Activated naive CD4-positive, alpha-beta T cell treated with anti-CD3 and anti-CD28 coated beads, Interleukin-2, amount 50 U/mL, for 16 hours (primary cell): ENCODE measurements around the gene BTF3L4.
"Not testable (repeated sequence)": the region's sequence is repeated elsewhere in the genome, so short reads cannot be mapped to it uniquely, and the experiment has no call there.

Source experiments
- DNase-seq: peaks from one replicate; pipeline ENCODE4 v3.0.0-alpha.2; 2020

BTF3L4 gene

DNA sequence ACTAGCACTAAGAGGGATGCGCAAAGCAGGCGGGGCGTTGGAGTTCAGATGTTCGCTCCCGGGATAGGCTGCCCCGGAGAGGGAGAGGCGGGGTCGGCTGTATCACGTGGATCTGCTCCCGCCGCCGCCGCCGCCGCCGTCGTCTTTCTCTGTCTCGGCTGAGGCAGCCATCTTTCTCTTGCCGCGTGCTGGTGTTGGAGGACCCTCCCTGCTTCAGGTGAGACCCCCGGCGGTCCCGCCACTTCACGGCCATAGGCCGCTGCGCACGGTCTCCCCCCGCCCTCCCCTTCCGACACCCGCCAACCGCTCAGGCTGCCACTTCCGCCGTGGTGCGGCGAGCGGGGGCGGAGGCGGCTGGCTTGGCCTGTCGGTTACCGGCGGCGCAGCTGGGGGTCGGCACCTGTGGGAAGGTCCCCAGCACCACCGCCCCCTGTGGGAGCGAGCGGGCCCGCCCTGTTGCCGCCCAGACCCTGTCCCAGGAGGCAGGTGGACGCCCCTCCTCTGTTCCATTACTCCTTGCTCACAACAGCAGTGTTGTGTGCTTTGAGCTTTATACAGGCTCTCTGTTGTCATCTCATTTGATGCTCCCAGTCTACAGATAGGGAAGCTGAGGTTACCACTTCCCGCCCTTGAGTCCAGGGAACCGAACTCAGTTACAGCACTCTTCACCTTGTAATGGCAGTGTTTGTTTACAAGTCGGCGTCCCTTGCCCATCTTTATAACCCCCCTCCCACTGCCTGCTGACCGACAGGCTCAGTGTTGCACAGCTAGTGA lies at the start of gene BTF3L4:
Gene BTF3L4 (plus strand): TSS at position 133 of the 774 bp plus-strand sequence. CDS start 3,553 bp downstream, outside the sequence.
- DNase-seq, result peak; percentile 95

DNA sequence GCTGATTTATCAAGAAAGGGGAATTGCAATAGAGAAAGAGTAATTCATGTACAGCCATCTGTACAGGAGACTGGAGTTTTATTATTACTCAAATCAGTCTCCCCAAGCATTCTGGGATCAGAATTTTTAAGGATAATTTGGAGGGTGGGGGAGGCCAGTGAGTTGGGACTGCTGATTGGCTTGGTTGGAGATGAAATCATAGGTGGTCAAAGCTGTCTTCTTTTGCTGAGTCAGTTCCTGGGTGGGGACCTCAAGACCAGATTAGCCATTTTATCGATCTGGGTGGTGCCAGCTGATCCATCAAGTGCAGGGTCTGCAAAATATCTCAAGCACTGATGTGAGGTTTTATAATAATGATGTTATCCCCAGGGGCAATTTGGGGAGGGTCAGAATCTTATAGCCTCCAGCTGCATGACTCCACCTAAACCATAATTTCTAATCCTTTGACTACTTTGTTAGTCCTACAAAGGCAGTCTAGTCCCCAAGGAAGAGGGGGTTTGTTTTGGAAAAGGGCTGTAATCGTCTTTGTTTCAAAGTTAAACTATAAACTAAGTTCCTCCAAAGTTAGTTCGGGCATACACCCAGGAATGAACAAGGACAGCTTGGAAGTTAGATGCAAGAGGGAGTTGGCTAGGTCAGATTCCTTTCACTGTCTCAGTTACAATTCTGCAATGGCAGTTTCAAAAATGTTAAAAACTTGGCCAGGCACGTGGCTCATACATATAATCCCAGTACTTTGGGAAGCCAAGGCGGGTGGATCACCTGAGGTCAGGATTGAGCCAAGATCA lies 48.7 kb upstream of the BTF3L4 start:
- no peak for DNase-seq

DNA sequence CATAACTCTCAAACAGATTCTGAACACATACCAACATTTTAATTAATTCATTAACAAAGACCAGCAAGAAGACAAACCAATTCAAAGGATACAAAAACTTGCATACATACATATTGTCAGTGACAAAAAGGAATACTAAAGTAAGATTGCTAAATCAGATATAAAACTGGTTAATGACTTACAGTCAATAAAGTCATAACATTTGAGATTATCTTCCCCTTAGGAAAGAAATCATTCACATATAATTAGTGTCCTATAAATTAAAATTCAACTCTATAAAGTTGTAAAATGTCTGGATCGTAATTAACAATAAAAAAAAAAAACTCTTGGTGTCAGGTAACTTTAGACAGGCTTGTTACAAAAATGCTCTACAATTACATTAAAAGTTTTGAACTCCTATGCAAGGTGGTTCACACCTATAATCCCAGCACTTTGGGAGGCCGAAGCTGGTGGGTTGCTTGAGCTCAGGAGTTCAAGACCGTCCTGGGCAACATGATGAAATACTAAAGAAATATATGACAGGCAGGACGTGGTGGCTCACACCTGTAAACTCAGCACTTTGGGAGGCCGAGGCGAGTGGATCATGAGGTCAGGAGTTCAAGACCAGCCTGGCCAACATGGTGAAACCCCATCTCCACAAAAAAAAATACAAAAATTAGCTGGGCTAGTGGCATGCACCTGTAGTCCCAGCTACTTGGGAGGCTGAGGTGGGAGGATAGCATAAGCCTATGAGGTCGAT lies 47.9 kb upstream of the BTF3L4 start:
- no peak for DNase-seq

DNA sequence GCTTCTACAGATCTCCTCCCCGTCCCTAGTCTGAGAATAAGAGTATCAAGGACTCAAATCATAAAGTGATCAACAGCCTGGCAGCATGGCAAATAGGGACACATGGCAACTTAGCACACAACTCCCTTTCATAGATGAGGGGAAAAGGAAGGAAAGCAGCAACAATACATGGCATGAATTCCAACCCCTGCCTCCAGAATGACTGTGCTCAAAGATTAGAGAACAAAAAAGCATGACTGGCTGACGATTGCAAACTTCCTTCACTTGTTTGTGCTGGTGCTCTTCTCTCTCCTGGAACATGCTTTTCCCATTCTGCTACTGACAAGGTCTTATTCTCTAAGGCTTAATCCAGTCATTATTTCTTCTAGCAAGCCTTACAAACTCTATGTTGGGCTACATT lies 34.0 kb upstream of the BTF3L4 start:
- no peak for DNase-seq

DNA sequence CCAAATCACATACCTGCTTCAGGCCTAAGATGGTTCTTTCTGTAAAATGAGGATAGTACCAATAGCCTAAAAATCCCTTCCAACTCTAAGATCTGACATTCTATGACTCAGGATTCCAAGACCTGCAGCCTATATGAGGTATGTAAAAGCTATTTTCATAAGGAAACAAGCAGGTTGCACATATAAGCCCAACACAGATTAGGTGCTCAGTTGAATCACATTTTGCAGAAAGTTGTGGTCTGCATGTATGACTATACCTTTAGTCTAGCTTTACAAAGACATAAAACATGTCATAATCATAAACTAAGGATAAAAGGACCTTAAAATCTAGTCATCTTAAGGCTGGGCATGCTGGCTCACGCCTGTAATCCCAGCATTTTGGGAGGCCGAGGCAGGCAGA lies 29.8 kb upstream of the BTF3L4 start:
- DNase-seq, result no peak

DNA sequence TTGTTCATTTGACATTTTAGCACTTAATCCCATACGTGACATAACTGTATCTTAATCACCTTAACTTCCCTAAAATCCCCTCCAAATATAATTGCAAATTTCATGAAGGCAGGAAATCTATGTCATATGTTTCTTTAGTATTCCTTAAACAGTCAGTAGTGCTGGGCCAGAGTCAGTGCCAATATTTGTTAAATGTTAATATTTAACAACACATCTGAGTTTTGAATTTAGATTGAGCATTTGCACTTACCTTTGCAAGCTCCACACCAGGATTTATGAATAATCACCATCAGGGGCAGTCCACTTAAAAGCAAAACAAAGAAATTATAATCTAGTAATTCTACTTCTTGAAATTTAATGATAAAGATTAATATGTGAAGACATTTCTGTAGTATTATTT lies 27.8 kb upstream of the BTF3L4 start:
- DNase-seq, result no peak

DNA sequence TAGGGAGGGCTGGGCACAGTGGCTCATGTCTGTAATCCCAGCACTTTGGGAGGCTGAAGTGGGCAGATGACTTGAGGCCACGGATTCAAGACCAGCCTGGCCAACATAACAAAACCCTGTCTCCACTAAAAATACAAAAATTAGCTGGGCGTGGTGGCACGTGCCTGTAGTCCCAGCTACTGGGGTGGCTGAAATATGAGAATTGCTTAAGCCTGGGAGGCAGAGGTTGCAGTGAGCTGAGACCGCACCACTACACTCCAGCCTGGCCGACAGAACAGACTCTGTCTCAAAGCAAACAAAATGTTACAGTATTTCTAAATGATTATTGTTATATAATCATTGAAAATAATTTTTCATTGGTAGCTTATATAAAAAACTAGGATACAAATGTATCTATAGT lies 27.3 kb upstream of the BTF3L4 start:
- not testable (repeated sequence) for DNase-seq

DNA sequence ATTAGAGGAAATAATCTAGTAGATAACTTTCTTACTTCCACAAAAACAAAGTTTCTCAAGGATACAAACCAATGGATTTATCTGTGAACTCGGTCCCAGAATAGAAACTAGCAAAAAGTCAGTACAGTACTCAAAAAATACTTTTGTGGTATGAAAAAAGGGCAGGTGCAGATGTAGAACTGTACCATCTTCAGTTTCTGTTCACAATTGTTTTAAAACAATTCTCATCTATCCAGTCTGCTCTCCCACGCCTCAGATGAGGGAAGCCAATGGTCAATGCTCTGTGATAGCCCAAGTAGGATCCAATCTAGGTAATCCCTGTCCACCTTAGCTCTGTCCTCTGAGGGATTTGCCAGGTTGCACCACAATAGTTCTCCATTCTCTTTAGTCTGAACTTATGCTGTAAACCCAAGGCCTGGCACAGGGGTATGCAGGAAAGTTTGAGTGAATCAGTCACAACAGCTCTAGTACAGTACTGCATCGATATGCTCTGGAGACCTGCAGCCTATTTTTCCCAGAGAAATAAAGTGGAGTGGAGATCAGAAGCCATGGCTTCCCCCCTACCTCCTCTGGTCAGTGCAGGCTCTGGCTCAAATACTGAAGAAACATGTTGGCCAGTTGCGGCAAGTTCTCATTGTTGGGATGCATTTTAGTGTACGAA lies 23.8 kb upstream of the BTF3L4 start:
- no peak for DNase-seq

DNA sequence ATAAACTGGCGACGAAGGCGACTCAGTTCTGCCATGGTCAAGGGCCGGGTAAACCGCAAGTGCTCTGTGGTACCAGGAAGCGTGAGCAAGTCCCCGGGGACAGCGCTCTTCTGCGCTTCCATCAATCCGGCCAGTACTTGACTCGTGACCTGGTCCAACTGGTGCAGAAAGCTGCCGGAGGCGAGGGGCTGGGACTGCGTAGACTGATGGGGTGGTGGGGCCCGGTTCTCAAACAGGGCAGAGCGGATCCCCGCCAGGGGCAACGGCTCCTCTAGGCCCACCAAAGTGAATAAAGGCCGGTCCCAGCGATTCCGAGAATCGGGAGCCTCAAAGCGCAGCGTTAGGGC lies 23.3 kb upstream of the BTF3L4 start:
- no peak for DNase-seq

DNA sequence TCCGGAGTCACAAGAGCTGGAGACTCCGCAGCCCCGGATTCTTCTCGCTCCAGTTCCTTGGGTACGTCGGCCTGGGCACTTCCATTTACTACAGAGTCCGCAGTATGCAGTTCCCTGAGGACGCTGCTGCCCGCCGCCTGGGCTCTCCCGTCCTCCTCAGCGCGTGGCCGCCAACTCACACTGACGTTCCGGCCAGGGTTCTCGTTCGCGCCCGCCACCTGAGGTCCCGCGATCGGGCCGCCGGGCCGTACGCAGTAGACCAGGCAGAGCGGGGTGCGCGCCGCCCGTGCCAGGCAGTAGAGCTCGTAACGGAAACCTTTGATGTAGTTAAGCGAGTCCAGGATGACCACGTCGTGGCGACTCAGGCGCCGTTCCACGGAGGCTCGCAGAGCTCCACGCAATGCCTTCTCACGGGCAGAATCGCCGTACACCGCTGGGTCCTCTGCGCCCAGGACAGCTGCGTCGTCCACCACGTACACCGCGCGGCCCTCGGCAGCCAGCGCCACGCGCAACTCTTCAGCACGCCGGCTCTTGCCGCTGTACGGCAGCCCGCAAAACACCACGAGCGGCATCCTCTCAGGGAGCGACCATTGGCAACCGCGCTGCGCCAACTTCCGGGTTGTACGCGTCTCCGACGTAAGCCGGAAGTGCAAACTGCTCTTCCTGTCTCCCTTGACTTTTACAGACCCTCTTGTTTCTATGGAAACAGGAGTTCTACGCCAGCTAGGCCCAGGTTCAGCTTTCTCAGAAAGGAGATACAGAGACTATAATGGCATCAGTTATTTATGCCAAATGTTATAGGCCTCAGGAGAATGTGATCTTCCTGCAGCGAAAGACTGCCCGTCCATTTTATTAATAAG lies 22.7 kb upstream of the BTF3L4 start, which contains the start of gene KTI12:
Gene KTI12 (minus strand): TSS at position 621 of the 860 bp plus-strand sequence. CDS start 49 bp downstream, at position 572.
- DNase-seq, result peak; percentile 87

DNA sequence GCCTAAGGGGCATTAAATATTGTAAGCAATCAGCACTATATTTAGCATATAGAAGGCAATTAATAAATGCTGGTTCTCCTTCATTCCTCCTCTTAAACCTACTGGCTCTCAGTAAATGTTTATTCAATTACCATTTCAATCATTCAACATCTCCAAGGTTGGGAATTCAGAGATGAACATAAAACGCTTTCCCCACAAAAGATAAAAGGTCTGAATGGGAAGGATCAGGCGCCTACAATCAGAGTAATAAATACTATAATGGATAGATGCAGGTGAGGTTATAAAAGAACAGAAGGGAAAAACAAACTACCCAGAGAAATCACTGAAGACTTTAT lies 22.1 kb upstream of the BTF3L4 start:
- DNase-seq, result no peak

DNA sequence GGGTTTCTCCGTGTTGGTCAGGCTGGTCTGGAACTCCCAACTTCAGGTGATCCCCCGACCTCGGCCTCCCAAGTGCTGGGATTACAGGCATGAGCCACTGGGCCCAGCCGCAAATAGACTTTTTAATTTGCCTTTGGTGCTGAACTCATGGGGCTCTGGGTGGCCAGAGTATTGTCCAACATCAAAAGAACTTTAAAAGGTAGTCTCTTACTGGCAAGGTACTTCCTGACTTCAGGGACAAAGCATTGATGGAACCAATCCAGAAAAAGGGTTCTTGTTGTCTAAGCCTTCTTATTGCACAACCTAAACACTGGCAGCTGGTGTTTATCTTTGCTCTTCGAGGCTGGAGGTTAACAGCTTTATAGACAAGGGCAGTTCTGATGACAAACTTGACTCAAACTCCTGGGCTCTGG lies 18.7 kb upstream of the BTF3L4 start:
- DNase-seq, result no peak

DNA sequence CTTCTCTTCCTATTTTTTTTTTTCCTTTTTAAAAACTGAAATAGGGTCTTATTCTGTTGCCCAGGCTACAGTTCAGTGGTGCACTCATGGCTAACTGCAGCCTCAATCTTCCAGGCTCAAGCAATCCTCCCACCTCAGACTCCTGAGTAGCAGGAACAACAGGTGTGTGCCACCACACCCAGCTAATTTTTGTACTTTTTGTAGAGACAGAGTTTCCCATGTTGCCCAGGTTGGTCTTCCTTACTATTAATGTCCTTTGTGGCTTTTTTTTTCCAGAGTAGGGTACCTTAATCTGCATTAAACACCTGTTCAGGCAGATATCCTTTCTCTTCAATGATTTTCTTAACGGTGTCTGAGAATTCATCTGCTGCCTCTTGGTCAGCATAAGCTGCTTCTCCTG lies 18.2 kb upstream of the BTF3L4 start:
- no peak for DNase-seq

DNA sequence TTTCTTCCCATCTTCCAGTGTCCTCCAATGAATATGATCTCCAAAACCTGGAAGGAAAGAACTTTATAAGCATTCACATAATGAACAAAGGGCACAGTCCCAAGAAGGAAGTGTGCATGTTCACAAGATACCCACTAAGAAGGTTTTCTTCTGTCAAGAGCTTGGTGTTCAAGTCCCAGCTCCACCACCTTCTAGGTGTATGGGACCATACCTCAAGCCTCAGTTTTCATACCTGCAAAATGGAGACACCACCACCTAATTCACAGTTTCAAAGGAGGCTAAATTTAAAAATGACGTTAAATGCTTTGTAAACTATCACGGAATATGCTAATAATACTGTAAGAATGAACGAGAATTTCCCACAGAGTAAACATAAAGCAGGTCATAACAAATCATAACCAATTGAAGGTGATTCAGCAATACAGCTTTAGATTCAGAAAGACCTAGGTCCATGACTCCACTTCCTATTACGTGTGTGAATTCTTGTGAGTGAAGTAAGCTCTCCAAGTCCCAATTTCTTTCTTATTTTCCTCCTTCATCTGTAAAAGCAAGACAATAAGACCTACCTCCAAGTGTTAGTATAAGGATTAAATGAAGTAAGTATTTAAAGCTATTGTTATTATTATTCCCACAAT lies 14.4 kb upstream of the BTF3L4 start:
- no peak for DNase-seq

DNA sequence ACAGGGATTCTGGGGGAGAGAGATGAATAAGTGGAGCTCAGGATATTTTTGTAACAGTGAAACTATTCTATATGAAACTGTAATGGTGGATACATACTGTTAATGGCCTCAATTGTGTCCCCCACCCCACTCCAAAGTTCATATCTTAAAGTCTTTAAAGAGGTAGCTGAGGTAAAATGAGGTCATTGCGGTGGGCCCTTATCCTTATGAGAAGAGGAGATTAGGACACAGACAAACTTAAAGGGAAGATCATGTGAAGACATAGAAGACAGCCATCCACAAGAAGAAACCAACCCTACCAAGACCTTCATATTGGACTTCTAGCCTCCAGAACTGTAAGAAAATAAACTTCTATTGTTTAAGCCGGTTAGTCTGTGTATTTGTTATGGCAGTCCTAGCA lies 10.9 kb upstream of the BTF3L4 start:
- DNase-seq, result no peak

DNA sequence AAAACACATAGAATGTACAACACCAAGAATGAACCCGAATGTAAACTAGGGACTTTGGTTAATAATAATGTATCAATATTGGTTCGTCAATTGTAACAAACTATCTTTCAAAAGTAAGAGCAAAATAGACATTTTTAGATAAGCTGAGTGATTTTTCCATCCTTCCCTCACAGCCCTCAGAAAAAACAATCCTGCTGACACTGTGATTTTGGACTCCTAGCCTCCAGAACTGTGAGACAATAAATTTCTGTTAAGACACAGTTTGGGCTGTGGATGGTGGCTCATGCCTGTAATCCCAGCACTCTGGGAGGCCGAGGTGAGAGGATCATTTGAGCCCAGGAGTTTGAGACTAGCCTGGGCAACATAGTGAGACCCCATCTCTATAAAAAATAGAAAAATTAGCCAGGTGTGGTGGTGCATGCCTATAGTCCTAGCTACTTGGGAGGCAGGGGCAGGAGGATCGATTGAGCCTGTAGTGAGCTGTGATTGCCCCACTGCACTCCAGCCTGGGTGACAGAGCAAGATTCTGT lies 10.4 kb upstream of the BTF3L4 start:
- not testable (repeated sequence) for DNase-seq

DNA sequence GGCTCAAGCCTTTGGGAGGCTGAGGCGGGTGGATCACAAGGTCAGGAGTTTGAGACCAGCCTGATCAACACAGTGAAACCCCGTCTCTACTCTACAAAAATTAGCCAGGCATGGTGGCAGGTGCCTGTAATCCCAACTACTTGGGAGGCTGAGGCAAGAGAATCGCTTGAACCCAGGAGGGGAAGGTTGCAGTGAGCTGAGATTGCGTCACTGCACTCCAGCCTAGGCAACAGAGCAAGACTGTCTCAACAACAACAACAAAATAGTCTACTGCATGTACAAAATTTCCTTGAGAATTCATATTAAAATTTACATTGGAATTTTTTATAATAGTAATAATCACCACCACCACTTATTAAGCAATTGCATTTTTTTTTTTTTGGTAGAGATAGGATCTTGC lies 6.8 kb upstream of the BTF3L4 start:
- not testable (repeated sequence) for DNase-seq

DNA sequence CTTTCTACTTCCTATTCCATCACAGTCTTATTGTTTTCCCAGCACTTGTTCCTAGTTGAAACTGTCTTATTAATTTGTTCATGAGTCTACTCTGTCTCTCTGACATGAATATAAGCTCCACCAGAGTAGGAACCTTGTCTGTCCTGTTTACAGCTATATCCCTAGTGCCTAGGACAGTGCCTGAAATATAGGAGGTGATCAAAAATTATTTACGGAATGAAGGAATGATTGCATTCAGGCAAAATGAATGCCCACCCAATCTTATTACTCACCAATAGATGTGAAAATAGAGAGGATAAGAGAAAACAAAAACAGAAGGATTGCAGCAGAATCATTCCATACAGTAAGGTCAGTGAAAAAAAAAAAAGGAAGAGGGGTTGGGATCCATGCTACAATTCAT lies 2.2 kb upstream of the BTF3L4 start:
- no peak for DNase-seq

DNA sequence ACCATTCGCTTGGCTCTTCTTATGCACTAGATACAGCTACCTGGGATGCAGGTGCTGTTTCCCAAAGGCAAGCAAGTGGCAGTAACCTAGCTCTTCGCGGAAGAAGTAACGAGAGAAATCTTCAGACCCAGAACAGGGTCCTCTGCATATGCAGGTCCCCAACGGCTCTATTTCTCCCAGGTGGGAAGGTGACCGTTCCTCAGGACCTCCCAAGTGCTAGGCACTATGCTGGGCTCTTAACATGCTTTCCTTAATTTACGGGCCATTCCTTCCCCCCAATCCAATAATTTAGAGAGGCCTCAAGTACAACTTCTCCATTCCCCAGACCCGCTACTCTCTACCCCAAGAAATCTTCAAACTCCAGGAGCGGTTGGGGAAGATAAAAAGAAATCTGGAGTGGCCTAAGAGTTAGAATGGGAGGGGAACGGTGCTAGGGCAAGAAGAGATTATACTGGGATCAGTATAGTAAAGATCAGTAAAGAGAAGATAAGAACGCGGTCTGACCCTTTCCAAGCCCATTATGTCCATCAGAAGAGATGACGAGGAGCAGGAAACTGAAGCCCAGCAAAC lies 1.5 kb upstream of the BTF3L4 start:
- no peak for DNase-seq

DNA sequence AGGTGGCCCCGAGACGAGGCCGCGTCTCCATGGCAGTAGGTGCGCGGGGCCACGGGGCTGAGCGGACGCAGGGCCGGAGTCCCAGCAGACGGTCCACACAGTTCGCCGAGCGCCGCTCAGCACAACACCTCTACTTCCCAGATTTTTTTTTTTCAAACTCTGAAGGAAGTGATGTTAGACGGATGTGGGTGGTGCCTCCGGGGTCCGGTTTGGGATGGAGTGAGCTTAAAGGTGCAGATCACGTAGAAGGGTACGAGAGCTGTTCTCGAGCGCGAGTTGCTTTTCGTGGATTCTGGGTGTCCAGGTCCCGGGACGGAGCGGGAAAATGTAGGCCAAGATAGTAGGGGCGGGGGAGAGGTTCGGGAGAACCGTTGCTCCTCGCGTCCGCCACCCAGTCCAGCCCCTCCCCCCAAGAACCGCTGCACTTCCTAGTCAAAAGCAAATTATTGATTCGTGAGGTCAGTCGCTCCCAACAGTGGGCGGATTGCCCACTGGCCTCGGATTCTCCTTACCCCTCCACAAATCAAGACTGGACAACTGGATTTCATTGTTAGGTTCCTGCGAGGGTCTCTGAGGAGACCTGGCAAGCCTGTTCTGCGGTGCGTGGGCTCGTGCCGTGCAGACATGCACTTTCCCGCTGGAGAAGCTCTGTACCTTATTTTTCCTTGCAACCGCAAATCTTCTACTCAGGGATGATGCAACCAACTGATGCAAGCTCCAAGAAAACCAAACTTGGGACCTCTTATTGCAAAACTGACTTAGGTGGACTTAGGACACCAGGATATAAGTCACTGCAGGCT lies 829 bp upstream of the BTF3L4 start, which contains the start of gene TXNDC12:
Gene TXNDC12 (minus strand): TSS at position 126 of the 800 bp plus-strand sequence. CDS start 95 bp downstream, at position 31.
- peak; percentile 58 for DNase-seq
